ENCODE data around the gene YTHDC2. TPM values are rescaled to one million over a fixed set of nuclear protein-coding genes. Genes with fewer than 3 reads are reported as not detected.

YTHDC2 gene
- total RNA-seq, 1 donor: 32.6 TPM

GRCh38 chr5:113581388-113581787, 67.9 kb downstream of the YTHDC2 start:
- Histone ChIP-seq H2AFZ (ENCODE audit: low read length) (no peak overlapping the region), H3K4me2 (ENCODE audit: insufficient read depth, low read length) (no peak overlapping the region), H3K4me3 (ENCODE audit: insufficient read depth, low read length) (no peak overlapping the region), H3K27me3 (ENCODE audit: insufficient read depth, low read length) (no peaks in the 10 kb centered on the region), H3K36me3 (ENCODE audit: insufficient read depth, low read length) (peaks cover 18% of the 10 kb centered on the region), H3K9me3 (ENCODE audit: low read depth, low read length) (no peaks in the 10 kb centered on the region), H3K27ac (ENCODE audit: low read depth, low read length) (no peak overlapping the region), H3K79me2 (ENCODE audit: insufficient read depth, low read length) (no peaks in the 10 kb centered on the region), H3K4me1 (ENCODE audit: insufficient read depth, low read length) (no peaks in the 10 kb centered on the region), H4K20me1 (ENCODE audit: insufficient read depth, low read length) (no peaks in the 10 kb centered on the region)
- DNase-seq (ENCODE audit: insufficient read length, low spot score, missing footprints): no peak
- TF ChIP-seq CTCF (IDR thresholded peaks at IDR 0.05; ENCODE audit: extremely low read depth, low read depth, low read length): no peak

- no peak overlapping the region for H3K4me3 ChIP-seq (ENCODE audit: insufficient read depth, low read length)
- H3K4me1 ChIP-seq (ENCODE audit: insufficient read depth, low read length): no peaks in the 10 kb centered on the region
- DNase-seq (ENCODE audit: insufficient read length, low spot score, missing footprints): no peak
- no peak overlapping the region for H3K4me2 ChIP-seq (ENCODE audit: insufficient read depth, low read length)
- no peaks in the 10 kb centered on the region for H3K27me3 ChIP-seq (ENCODE audit: insufficient read depth, low read length)
- H3K27ac ChIP-seq (ENCODE audit: low read depth, low read length): no peak overlapping the region
- H2AFZ ChIP-seq (ENCODE audit: low read length): no peak overlapping the region
- H4K20me1 ChIP-seq (ENCODE audit: insufficient read depth, low read length): no peaks in the 10 kb centered on the region
- TF ChIP-seq CTCF (IDR thresholded peaks at IDR 0.05; ENCODE audit: extremely low read depth, low read depth, low read length): no peak
- H3K79me2 ChIP-seq (ENCODE audit: insufficient read depth, low read length): no peaks in the 10 kb centered on the region
- H3K36me3 ChIP-seq (ENCODE audit: insufficient read depth, low read length): no peaks in the 10 kb centered on the region
- no peaks in the 10 kb centered on the region for H3K9me3 ChIP-seq (ENCODE audit: low read depth, low read length)
These were observed 84.7 kb downstream of the YTHDC2 start for GRCh38 chr5:113598150-113598549.

- no peaks in the 10 kb centered on the region for H3K4me1 ChIP-seq (ENCODE audit: insufficient read depth, low read length)
- H3K9me3 ChIP-seq (ENCODE audit: low read depth, low read length): no peaks in the 10 kb centered on the region
- no peak overlapping the region for H2AFZ ChIP-seq (ENCODE audit: low read length)
- no peak overlapping the region for H3K4me2 ChIP-seq (ENCODE audit: insufficient read depth, low read length)
- no peaks in the 10 kb centered on the region for H4K20me1 ChIP-seq (ENCODE audit: insufficient read depth, low read length)
- no peaks in the 10 kb centered on the region for H3K27me3 ChIP-seq (ENCODE audit: insufficient read depth, low read length)
- no peak overlapping the region for H3K27ac ChIP-seq (ENCODE audit: low read depth, low read length)
- no peak overlapping the region for H3K4me3 ChIP-seq (ENCODE audit: insufficient read depth, low read length)
- DNase-seq (ENCODE audit: insufficient read length, low spot score, missing footprints): no peak
- no peak for TF ChIP-seq CTCF (IDR thresholded peaks at IDR 0.05; ENCODE audit: extremely low read depth, low read depth, low read length)
- H3K36me3 ChIP-seq (ENCODE audit: insufficient read depth, low read length): no peaks in the 10 kb centered on the region
- no peaks in the 10 kb centered on the region for H3K79me2 ChIP-seq (ENCODE audit: insufficient read depth, low read length)
These were observed 85.4 kb downstream of the YTHDC2 start for GRCh38 chr5:113598926-113599325.

GRCh38 chr5:113600255-113600905, 86.9 kb downstream of the YTHDC2 start:
- no peaks in the 10 kb centered on the region for H3K27me3 ChIP-seq (ENCODE audit: insufficient read depth, low read length)
- no peaks in the 10 kb centered on the region for H3K9me3 ChIP-seq (ENCODE audit: low read depth, low read length)
- no peaks in the 10 kb centered on the region for H3K79me2 ChIP-seq (ENCODE audit: insufficient read depth, low read length)
- no peak overlapping the region for H3K27ac ChIP-seq (ENCODE audit: low read depth, low read length)
- no peak overlapping the region for H3K4me2 ChIP-seq (ENCODE audit: insufficient read depth, low read length)
- H3K36me3 ChIP-seq (ENCODE audit: insufficient read depth, low read length): no peaks in the 10 kb centered on the region
- H4K20me1 ChIP-seq (ENCODE audit: insufficient read depth, low read length): no peaks in the 10 kb centered on the region
- no peaks in the 10 kb centered on the region for H3K4me1 ChIP-seq (ENCODE audit: insufficient read depth, low read length)
- DNase-seq (ENCODE audit: insufficient read length, low spot score, missing footprints): no peak
- no peak for TF ChIP-seq CTCF (IDR thresholded peaks at IDR 0.05; ENCODE audit: extremely low read depth, low read depth, low read length)
- H2AFZ ChIP-seq (ENCODE audit: low read length): no peak overlapping the region
- no peak overlapping the region for H3K4me3 ChIP-seq (ENCODE audit: insufficient read depth, low read length)
